HG02885 (cell line): ENCODE results near the gene SCFD2.

Source experiments
- ATAC-seq: cut with Tn5 transposase; IDR thresholded peaks from one replicate; pipeline ENCODE4 v1.9.1; 2021; ENCODE audit warnings: mild to moderate bottlenecking; ENCODE audit not compliant: unreplicated experiment, poor library complexity

The SCFD2 gene

GRCh38 chr4:53121264-53121865 lies 244.5 kb downstream of the SCFD2 start:
- ATAC-seq, result no peak

- ATAC-seq, result no peak
Measured at GRCh38 chr4:53120778-53121177, 245.1 kb downstream of the SCFD2 start.

DNA sequence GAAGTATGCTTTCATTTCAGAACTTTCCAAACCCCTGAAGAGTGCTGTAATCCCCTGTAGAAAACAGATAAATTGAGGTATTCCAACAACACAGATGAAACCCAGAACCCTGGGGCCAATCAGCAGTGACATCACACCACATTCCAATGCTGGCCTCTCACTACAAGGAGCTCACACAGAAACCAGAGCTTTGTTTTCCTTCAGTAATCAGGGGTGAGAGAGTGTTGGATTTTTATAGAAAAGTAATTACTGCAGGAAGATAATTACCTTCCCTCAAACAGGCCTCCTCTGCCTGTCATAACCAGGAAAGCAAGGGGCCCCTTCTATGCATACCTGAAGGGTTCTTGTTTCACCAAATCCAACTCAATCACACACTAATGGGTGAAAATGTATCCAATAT lies 246.2 kb downstream of the SCFD2 start:
- no peak for ATAC-seq

DNA sequence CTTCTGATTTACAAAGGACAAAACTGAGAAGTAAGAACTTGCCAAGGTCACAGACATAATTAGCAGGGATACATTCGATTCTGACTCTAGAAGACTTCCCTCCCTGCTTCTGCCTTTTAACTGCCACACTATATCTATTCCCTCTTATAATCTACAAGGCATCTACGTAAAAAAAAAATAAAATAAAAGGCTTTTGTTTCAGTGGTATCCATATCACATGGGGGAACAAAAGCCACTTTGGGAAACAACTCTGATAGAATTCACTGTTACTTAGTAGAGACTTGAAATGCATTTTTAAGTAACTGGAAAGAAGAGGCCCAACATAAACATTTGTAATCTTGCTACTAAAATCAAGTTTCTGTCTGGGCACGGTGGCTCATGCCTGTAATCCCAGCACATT lies 247.2 kb downstream of the SCFD2 start:
- ATAC-seq, result no peak

GRCh38 chr4:53116954-53117353 lies 248.9 kb downstream of the SCFD2 start:
- no peak for ATAC-seq

GRCh38 chr4:53113431-53114225 lies 252.2 kb downstream of the SCFD2 start:
- ATAC-seq, result peak; percentile 64

DNA sequence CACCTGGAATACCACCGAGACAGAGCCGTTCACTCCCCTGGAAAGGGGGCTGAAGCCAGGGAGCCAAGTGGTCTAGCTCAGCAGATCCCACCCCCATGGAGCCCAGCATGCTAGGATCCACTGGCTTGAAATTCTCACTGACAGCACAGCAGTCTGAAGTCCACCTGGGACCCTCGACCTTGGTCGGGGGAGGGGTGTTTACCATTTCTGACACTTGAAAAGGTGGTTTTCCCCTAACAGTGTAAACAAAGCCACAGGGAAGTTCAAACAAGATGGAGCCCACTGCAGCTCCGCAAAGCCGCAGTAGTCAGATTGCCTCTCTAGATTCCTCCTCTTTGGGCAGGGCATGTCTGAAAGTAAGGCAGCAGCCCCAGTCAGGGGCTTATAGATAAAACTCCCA lies 260.5 kb downstream of the SCFD2 start:
- no peak for ATAC-seq

- no peak for ATAC-seq
Measured at GRCh38 chr4:53103481-53103880, 262.4 kb downstream of the SCFD2 start.

DNA sequence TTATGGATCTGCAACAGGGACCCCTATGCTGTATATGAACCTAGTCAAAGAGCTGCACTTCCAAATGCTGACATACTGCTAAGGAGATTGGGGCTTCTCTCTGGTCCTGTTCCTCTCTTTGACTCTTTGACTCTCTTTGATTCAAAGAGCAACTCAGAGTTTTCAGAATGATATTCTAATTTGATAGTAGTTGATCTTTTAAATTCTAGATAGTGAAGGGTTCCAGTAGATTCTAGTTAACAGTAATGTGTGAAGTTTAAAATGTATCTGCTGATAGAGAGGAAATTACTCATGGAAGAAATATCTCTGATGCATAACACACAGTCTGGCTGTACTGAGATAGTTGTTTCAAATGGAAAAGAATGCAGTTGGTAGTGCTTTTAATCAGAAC lies 264.7 kb downstream of the SCFD2 start:
- ATAC-seq, result no peak

DNA sequence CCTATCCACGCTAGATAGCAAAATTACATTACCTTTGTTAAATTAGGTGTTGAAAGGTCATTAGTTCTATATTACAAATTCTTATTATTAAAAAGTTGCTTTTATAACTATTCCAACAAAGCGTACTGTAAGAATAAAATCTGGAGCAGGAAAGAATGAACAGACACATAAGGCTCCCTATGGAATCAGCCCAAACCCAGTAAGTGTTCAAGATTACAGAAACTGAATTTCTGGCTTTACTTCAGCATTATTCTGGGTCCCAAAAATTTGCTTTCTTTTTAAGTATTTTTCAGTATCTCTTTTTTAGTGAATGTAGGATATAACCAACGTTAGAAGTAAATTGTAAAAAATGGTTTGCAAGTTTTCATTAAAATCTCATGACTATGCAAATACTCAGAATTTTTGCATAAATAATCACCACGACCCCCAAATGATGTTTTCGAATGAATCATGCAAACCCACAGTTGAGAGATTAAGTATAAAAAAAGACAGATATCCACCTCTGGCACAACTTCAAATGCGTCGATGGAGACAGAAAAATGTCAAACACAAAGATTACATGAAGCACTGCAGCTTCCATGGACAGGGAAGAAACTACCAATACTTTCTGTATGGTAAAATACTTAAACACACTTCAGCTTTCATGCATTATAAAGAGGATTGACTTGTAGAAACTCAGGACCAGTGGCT lies 265.2 kb downstream of the SCFD2 start:
- no peak for ATAC-seq

DNA sequence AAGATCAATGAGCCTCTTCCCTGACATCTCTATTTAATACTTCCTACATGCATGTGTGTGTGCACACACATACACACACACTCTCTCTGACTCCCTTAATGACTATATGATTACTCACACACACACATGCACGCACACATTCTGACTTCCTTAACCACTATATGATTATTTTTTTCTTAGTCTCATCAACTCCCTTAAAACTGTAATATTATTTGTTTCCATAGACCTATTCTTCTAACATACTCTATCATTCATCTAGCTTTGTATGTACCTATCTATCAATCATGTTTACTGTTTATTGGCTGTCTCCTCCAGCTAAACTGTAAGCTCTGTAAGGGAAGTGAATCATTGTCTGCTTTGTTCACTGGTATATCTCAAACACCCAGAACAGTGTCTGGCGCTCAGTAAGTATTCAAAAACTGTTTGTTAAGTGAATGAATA lies 267.2 kb downstream of the SCFD2 start:
- ATAC-seq, result no peak

- no peak for ATAC-seq
Measured at GRCh38 chr4:53094040-53094439, 271.8 kb downstream of the SCFD2 start.

DNA sequence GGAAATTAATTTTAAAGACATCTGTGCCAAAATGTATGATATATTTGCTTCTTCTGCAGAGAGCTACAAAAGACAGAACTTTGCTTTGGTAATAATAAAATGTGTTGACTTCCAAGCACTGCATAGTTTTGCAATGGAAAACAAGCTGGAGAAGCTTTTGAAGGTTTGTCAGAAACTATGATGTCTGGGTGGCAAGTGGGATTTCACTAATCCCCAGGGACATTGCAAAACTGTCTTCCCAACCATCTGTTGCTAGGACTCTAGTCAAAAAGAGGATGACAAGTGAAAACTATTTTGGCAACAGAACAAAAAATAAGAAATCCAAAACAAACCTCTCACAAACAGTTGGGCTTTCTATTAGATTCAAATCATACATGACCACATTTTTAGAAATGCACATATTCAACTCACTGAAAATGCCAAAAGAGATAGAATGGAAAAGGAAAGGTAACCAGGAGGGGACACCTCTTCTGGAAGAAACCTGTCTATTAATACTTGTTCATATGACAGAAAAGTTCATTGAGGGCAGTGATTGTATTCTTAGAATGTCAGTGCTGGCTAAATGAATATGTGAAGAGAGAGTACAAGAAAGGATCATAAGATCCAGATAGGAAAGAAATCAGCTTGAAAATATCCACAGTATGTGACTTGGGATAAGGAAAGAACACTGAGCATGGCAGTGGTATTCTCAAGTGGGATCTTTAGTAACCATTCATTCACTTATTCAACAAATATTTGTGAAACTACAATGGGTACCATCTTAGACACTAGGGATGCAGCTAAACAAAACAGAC lies 275.7 kb downstream of the SCFD2 start:
- ATAC-seq, result no peak

GRCh38 chr4:53088152-53088551 lies 277.7 kb downstream of the SCFD2 start:
- no peak for ATAC-seq

DNA sequence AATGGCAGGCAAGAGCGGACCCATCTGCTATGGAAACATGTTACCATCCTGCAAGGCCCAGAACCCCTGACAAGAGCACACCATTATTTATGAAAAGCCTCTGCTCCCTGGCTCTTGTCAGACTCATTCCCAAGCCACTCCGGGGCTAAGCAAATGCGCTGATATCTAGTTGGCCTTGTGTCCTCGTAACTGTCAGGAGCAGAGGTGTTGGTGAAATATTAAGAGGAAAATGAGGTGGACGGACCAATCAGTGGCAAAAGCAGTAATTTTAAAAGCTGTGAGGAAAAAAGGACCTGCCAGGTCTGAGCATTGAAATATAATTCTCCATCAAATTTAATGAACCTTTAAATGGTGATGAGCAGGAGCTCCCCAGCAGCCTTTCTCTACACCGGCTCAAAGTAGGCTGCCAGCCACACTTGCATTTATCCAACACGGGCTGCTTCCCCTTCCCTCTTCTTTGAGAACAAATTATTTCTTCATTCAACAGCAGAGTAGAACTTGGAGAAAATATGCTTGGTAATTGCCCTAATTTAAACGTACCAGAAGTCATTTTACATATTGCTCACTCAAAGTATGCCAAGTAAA lies 289.4 kb downstream of the SCFD2 start:
- no peak for ATAC-seq

DNA sequence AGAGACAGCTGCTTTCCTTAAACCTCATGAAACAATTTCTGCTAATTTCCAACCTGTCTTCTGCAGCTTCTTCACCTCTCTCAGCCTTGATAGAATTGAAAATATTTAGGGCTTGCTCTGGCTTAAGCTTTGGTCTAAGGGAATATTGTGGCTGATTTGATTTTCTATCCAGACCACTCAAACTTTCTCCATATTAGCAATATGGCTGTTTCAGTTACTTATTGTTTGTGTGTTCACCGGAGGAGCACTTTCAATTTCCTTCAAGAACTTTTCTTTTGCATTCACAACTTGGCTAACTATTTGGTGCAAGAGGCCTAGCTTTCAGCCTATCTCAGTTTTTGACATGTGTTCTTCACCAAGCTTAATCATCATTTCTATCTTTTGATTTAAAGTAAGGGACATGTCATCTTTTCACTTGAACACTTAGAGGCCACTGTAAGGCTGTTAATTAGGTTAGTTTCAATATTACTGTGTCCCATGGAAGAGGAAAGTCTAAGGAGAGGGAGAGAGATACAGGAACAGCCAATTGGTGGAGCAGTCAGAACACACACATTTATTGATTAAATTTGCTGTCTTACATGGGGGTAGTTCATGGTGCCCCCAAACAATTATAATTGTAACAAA lies 290.6 kb downstream of the SCFD2 start:
- ATAC-seq, result no peak

- no peak for ATAC-seq
Measured at GRCh38 chr4:53068755-53069330, 297.0 kb downstream of the SCFD2 start.

DNA sequence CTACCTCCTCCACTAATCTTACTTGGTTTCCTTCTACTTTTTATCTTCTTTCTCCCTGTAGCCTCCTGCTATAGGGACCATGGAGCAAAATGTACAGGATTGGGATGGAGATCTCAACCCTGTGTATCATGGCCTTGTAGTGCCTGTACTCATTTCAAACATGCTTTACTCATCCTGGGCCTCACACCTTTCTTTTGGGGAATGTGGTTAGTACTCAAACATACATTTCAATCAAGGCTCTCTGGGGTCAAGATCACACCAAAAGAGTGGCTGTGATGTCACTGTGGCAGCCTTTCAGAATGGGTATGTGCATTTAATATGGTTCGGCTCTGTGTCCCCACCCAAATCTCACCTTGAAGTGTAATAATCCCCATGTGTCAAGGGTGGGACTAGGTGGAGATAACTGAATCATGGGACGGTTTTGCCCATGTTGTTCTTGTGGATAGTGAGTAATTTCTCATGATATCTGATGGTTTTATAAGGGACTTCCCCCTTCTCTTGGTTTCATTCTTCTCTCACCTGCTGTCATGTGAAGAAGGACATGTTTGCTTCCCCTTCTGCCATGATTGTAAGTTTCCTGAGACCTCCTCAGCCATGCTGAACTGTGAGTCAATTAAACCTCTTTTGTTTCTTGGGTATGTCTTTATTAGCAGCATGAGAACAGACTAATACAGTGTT lies 298.6 kb downstream of the SCFD2 start:
- ATAC-seq, result no peak

- no peak for ATAC-seq
Measured at GRCh38 chr4:53066155-53066554, 299.7 kb downstream of the SCFD2 start.
